GM18951 (cell line): ENCODE measurements around the gene PGM2L1.
"Not testable (repeated sequence)": the region's sequence is repeated elsewhere in the genome, so short reads cannot be mapped to it uniquely, and the experiment has no call there.

ENCODE experiments used
- POLR2A ChIP-seq: IDR thresholded peaks from 4 replicates; pipeline ENCODE4 v1.6.1; 2011; ENCODE audit warnings: mild to moderate bottlenecking; ENCODE audit not compliant: insufficient read length, insufficient read depth; ENCODE audit errors: extremely low read depth
- in situ Hi-C: fragments of 300-500 bp; cut with MboI; formaldehyde crosslinking; loops from one replicate; pipeline ENCODE4 v1.12.0; 2022; ENCODE audit warnings: low sequenced_read_pairs, mixed read lengths, inconsistent platforms; ENCODE audit not compliant: unreplicated experiment

PGM2L1 gene

DNA sequence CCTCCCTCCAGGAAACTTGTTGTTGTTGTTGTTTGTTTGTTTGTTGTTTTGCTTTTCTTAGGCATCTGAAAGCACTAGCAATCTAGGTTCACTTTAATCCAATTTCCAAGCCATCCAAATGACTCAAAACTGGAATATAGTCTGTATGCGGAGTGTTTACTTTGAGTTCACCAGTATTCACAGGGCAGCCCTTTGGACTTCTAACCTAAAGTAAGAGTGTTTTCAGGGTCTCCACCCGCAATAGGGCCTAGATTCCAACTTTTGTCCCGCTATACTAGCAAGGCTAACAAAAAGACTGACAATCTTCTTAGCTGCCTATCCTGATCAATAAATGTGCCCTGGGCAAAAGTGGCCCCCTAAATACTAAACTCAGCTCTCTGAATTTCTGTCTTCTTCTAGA is 13.6 kb downstream of the PGM2L1 start:
- in situ Hi-C loops: no loop called here

DNA sequence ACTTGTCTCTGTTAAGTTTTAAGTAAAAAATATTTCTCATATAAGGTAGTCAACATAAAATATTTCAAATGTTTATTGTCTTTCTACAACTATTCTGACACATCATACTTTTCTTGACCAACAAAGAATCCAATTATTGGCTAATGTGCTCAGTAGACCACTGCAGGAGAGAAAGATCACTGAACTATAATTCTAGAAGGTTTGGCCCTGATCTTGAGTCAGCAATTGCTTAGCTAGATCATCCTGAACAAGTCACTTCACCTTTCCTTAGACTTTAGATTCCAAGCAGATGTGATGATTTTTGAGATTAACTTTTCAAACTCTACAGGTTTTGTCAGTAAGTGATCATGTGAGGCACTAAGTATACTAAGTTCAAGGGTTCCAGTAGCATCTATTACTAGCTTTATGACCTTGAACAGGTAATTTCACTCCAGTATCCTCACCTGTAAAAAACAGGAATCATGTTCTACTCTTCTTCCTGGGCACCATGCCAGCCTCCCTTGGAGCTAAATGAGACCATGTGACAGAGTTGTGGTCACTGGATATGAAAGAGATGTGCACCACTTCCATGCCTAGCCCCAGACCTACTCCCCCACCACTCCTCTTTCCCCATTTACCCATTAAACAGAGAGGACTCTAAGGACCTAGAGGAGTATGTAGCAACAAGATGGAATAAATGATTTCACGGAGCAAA is 17.3 kb downstream of the PGM2L1 start:
- in situ Hi-C loops: no loop called here
- TF ChIP-seq POLR2A: no peak

More for the DNA sequence above, 13.6 kb downstream of the PGM2L1 start:
- TF ChIP-seq POLR2A: no peak

DNA sequence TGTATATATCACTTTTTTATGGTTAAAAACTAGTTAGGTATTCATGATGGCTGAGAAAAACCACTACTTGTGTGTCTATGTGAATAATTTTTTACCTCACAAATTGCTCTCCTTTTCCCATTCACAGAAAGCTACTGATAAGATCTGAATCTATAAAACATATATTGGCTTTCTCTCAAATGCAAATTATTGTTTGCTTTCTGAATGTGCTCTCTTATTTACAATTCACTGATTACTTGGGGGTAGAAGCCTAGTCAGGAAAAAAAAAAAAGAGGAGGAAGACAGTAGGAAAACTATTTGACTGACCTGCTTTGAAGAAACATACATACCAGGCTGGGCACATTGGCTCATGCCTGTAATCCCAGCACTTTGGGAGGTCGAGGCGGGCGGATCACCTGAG is 20.5 kb downstream of the PGM2L1 start:
- no peak for TF ChIP-seq POLR2A

DNA sequence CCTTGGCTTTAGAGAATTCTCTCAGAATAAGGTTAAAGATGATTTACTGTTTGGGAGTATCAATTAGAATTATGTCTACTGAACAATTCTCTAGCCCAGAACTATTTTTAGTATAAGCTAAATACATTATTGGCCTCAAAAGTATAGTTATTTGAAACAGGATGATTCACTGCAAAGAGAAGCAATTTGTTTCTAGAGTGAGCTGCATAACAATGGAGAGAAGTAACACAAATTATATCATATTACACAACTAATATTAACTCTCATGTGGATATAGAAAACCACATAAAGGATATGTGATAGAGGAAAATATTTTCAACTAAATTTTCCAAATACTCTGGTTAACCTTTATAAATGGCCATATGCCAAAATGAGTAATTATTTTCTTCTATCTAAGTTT is 24.9 kb downstream of the PGM2L1 start:
- in situ Hi-C loops: no loop called here
- no peak for TF ChIP-seq POLR2A

More for the DNA sequence above, 20.5 kb downstream of the PGM2L1 start:
- in situ Hi-C loops: no loop called here

DNA sequence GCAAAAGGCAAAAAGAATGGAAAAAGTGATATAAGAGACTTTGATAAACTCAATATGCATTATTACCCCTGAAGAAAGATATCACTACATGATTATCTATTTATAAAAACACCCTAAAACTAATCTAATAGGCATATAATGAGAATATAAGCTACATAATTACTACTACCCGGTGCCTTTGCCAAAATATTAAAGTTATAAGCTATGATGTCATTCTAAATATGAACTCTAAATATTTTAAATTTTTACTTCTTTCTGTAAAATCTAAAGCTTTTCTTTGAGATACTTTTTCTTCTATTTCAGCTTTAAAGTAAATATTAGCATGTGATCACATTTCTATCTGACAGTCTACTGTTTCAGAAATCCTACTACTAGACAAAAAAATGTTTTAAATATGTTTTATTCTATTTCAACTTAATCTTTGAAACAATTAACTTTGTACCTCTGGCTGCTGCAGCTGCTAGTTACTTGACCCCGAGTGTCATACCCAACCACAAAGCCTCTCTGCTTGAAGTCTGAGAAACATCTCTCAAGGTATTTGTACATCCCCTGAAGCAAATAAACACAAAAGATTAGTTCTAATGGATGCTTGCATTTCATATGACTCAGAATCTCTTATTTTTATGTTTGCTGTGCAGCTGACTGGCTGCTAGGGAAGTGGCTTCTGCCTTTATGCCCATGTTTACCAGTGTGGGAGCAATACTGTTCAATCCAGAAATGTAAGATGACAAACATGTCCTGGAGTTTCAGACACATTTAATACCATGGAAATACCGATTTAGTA is 26.8 kb downstream of the PGM2L1 start:
- TF ChIP-seq POLR2A: no peak
- in situ Hi-C loops: no loop called here

DNA sequence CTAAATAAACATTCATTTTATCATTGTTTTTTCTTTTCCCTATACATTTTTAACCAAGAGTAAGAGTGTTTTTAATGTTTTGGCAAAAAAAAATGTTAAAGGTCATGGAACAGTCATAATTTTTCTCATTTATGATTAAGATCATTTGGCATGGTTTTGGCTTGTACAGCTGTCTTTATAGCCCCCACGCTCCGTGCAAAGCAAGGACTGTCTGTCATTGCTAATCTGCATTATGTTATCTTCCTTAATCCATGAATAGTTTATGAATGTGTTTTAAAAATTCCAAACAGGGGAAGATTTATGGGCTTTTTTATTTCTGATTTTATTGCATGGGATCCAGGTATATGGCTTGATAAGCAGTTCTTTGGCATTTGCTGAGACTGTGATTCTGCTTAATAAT is 28.1 kb downstream of the PGM2L1 start:
- no peak for TF ChIP-seq POLR2A
- in situ Hi-C loops: no loop called here

DNA sequence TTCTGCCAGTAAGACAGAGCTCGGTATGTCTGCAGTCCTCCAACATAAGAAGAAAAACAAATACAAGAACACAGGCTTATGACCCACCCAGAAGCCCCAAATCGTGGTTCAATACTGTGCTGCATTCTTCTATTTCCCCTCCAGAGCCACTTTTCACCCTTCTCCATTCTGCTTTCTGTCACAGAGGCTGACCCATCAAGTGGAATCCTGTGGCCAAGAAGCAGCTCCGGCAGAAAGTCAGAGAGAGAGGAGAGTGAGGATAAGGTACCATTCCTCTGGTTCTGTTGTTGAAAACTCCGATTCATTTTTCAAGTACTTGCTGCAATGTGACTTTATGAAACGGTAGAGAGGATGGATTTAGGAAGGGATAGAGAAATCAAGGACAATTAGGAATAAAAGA is 30.4 kb downstream of the PGM2L1 start:
- TF ChIP-seq POLR2A: no peak
- in situ Hi-C loops: no loop called here

DNA sequence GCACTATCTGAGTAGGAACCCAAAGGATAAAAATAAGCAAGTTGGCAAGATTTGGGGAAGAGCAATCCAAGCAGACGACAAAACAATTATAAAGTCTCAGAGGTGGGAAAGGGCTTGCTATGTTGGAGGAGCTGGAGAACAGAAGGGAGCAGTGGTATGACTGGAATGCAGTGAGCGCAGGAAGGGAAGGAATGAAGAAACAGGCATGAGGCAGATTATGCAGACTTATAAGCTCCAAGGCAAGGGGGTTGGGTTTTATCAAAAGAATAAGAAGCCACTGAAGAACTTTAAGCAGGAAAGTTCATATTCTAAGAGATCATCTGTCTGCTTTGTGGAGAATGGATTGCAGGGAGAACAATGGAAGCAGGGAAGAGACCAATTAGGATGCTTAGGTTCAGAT is 31.7 kb downstream of the PGM2L1 start:
- in situ Hi-C loops: no loop called here
- TF ChIP-seq POLR2A: no peak

DNA sequence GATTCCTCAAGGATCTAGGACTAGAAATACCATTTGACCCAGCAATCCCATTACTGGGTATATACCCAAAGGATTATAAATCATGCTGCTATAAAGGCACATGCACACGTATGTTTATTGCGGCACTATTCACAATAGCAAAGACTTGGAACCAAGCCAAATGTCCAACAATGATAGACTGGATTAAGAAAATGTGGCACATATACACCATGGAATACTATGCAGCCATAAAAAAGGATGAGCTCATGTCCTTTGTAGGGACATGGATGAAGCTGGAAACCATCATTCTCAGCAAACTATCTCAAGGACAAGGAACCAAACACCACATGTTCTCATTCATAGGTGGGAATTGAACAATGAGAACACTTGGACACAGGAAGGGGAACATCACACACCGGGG is 32.4 kb downstream of the PGM2L1 start:
- in situ Hi-C loops: not testable (repeated sequence)

DNA sequence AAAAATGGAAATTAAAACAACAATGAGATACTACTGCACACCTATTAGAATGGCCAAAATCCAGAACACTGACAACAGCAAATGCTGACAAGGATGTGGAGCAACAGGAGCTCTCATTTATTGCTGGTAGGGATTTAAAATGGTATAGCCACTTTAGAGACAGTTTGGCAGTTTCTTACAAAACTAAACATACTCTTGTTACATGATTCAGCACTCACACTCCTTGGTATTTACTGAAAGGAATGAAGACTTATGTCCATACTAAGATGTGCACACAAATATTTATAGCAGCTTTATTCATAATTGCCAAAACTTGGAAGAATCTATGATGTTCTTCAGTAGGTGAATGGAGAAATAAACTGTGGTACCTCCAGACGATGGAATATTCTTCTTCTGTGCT is 40.8 kb downstream of the PGM2L1 start:
- in situ Hi-C loops: no loop called here
- no peak for TF ChIP-seq POLR2A

DNA sequence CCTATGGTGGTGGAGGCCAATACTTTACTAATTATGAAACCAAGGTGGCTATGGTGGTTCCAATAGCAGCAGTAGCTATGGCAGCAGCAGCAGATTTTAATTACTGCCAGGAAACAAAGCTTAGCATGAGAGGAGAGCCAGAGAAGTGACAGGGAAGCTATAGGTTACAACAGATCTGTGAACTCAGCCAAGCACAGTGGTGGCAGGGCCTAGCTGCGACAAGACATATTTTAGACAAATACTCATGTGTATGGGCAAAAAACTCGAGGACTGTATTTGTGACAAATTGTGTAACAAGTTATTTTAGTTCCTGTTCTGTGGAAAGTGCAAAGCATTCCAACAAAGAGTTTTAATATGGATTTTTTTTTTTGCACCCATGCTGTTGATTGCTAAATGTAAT is 42.6 kb downstream of the PGM2L1 start:
- TF ChIP-seq POLR2A: no peak
- in situ Hi-C loops: no loop called here

DNA sequence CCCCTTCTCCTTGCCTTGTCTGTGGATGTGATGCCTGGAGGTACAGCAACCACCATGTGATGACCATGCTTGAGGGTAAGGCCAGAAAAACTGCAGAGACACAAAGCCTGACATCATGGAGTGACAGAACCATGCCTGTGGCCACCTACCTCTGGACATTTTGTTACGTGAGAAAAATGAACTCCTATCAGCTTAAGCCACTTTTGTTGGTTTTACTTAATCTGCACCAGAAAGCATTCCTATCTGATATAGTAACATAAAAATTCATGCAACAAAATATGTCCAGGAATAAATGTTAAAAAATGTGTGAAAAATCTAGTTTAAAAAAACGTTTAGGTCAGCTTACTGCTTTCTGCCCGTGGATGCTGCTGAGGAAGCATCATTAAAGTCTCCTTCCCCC is 44.2 kb downstream of the PGM2L1 start:
- in situ Hi-C loops: no loop called here
- TF ChIP-seq POLR2A: no peak

DNA sequence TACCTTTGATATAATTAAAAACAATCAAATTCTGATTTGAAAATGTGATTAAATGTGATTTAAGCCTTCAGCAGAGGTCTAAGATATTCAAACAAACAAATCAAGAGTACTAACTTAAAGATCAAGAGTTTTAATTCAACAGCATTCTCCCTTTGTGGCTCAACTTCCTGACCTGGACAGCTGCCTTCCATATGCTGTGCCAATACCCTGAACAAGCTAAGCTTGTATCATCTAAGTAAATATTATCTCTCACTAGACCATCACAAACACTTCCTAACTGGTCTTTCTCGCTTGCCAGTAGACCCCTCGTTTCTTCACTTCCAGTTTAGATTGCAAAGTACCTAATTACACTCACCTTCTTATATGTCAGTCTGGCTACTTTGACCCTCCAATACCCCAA is 50.9 kb downstream of the PGM2L1 start:
- in situ Hi-C loops: no loop called here
- TF ChIP-seq POLR2A: no peak

DNA sequence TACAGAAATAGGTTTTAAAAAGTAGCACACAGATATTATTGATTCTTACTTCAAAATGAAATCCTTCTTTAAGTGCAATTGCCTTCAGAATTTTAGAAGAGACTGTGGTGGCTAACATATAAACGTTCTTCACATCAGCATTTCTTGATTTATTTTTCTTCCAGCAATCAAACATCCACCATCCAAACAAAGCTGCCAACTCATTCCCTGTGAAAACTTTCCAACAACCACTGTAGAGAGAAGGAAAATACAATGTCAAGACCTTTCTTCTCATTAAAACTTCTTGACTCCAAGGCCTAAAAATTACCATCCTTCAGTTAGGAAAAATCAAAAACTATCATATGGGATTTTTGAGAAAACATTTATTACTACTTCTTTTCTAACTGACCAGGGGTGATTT is 52.8 kb downstream of the PGM2L1 start:
- no peak for TF ChIP-seq POLR2A
- in situ Hi-C loops: no loop called here

DNA sequence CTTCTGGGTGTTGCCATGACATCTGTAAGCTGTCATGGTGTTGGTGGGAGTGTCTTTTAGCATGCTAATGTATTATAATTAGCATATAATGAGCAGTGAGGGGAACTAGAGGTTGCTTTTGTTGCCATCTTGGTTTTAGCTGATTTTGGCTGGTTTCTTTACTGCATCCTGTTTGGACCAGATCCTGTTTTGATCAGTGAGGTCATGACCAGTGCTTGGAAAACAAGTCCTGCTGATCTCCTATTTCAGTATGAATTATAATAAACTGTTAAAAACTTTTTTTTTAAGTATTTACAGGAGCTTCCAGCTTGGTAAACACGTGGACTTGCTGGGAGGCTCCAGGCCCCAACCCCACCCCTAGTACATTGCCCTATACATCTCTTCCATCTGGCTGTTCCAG is 56.3 kb downstream of the PGM2L1 start:
- TF ChIP-seq POLR2A: no peak
- in situ Hi-C loops: no loop called here

DNA sequence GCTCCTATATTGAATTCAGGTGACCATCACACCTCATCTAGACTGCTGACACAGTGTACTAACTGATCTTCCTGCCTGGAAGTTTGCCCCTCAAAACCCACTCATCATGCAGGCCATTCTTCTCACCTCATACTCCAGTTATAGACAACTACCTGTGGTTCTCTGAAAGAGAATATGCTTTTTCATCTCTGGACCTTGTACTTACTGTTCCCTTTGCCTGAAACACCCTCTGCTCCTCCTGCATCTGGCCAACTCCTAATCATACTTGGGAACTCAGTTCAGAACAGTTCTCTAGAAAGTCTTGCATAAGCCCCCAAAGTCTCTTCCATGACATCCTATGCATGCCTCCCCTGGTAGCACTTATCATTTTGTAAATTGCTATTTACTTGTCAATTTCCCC is 58.6 kb downstream of the PGM2L1 start:
- TF ChIP-seq POLR2A: no peak
- in situ Hi-C loops: no loop called here
